Gastroesophageal sphincter (tissue), 3 donors: ENCODE measurements around the gene TBC1D7.

Source experiments
- POLR2A ChIP-seq, 2 donors: fragments of 450-650 bp; IDR thresholded peaks; one replicate each; pipeline ENCODE4 v1.6.1; 2017; ENCODE audit warnings: antibody characterized with exemption in 2 of 2, mild to moderate bottlenecking in 2 of 2, moderate library complexity in 1 of 2
- TF ChIP-seq, protein P1 (sequence below), 4 experiments: fragments of 200-600 bp in 2 of 4; fragments of 450-650 bp in 2 of 4; sonication (generic) in 1 of 4; IDR thresholded peaks; one replicate each; pipeline ENCODE4 v1.5.1; 2017 to 2019; ENCODE audit warnings: antibody characterized with exemption in 4 of 4, mild to moderate bottlenecking in 2 of 4, moderate library complexity in 2 of 4

DNA sequence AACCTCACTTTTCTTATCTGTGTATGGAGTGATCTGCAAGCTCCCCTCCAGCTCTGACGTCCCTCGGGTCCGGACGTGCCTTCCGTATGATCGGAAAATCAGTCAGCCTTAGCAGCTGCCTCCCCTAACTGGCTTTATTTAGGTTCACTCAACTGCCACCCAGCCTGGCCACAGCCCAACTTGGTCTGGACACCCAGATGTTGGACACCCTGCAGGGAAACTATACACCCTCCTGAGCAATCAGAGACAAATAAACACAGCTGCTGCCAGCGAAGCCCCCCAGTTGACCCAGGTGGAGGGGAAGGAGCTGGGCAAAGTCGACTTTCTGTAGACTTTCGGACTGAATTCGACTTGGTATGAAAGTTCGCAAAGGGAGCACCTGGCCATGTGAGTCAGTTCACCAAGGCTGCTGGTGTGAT is 28.9 kb downstream of the TBC1D7 start:
- TF ChIP-seq, protein P1, sequence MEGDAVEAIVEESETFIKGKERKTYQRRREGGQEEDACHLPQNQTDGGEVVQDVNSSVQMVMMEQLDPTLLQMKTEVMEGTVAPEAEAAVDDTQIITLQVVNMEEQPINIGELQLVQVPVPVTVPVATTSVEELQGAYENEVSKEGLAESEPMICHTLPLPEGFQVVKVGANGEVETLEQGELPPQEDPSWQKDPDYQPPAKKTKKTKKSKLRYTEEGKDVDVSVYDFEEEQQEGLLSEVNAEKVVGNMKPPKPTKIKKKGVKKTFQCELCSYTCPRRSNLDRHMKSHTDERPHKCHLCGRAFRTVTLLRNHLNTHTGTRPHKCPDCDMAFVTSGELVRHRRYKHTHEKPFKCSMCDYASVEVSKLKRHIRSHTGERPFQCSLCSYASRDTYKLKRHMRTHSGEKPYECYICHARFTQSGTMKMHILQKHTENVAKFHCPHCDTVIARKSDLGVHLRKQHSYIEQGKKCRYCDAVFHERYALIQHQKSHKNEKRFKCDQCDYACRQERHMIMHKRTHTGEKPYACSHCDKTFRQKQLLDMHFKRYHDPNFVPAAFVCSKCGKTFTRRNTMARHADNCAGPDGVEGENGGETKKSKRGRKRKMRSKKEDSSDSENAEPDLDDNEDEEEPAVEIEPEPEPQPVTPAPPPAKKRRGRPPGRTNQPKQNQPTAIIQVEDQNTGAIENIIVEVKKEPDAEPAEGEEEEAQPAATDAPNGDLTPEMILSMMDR (IDR thresholded peaks at IDR 0.05) = no peak
- no peak for TF ChIP-seq POLR2A (IDR thresholded peaks at IDR 0.05)
